PC-3 (cell line): ENCODE results near the gene NFXL1. TPM values are rescaled to one million over a fixed set of nuclear protein-coding genes. Genes with fewer than 3 reads are reported as not detected.

Experiments used
- ATAC-seq: fragments of 200-7000 bp; cut with Tn5 transposase; 2 replicates; pipeline ENCODE4 v1.9.1; 2020; ENCODE audit warnings: mild to moderate bottlenecking, moderate library complexity
- BruUV-seq: library from RNA; stranded (reverse); fragments of 400-500 nt; replicated peaks from 2 replicates; lab custom pipeline; 2021; lab: Mats Ljungman, UMichigan
- CTCF ChIA-PET: fragments of 300-600 bp; sonication (Branson Sonifier 250); formaldehyde crosslinking; loops from one replicate; lab custom pipeline; 2022; ENCODE audit warnings: antibody characterized with exemption; lab: Charles Lee
- POLR2A ChIA-PET: fragments of 300-600 bp; sonication (Branson Sonifier 250); formaldehyde crosslinking; loops from one replicate; lab custom pipeline; 2022; ENCODE audit warnings: antibody characterized with exemption; ENCODE audit not compliant: unreplicated experiment; lab: Charles Lee
- DNase-seq: peaks from one replicate; pipeline ENCODE4 v3.0.0-alpha.2; 2015
- H2AFZ ChIP-seq: fragments of 300-600 bp; sonication (generic); 2 replicates; pipeline ENCODE4 v1.6.0; 2016; ENCODE audit warnings: antibody characterized with exemption, low read length
- H3F3A ChIP-seq: fragments of 300-600 bp; sonication (generic); one replicate; pipeline ENCODE4 v1.6.0; 2017; ENCODE audit warnings: antibody characterized with exemption, low read length, control low read depth, mild to moderate bottlenecking; ENCODE audit not compliant: unreplicated experiment
- H3K27ac ChIP-seq: fragments of 300-600 bp; sonication (generic); 2 replicates; pipeline ENCODE4 v1.5.1; 2016; ENCODE audit warnings: mild to moderate bottlenecking, low read length
- H3K27me3 ChIP-seq: fragments of 300-600 bp; sonication (generic); 2 replicates; pipeline ENCODE4 v1.6.1; 2016; ENCODE audit warnings: low read length, mixed read lengths
- H3K36me3 ChIP-seq: fragments of 300-600 bp; sonication (generic); 2 replicates; pipeline ENCODE4 v1.6.1; 2016; ENCODE audit warnings: low read depth, mixed run types, low read length, mixed read lengths
- H3K4me1 ChIP-seq: fragments of 300-600 bp; sonication (generic); 2 replicates; pipeline ENCODE4 v1.5.1; 2016; ENCODE audit warnings: low read length; ENCODE audit not compliant: insufficient read depth
- H3K4me2 ChIP-seq: fragments of 300-600 bp; sonication (generic); 2 replicates; pipeline ENCODE4 v1.6.0; 2016; ENCODE audit warnings: low read length
- H3K4me3 ChIP-seq: fragments of 300-600 bp; sonication (generic); 2 replicates; pipeline ENCODE4 v1.5.1; 2016; ENCODE audit warnings: mild to moderate bottlenecking, low read length, mixed read lengths
- H3K79me2 ChIP-seq: fragments of 300-600 bp; sonication (generic); 2 replicates; pipeline ENCODE4 v1.6.1; 2017; ENCODE audit warnings: low read length, mixed read lengths
- H3K9ac ChIP-seq: fragments of 300-600 bp; sonication (generic); 2 replicates; pipeline ENCODE4 v1.6.0; 2016; ENCODE audit warnings: mild to moderate bottlenecking, low read length
- H3K9me2 ChIP-seq: fragments of 300-600 bp; sonication (generic); replicated peaks from 2 replicates; pipeline ENCODE4 v1.6.1; 2016; ENCODE audit warnings: mixed run types, low read length, mixed read lengths
- H3K9me3 ChIP-seq: fragments of 300-600 bp; sonication (generic); 2 replicates; pipeline ENCODE4 v1.6.1; 2016; ENCODE audit warnings: low read length, mixed read lengths
- H4K20me1 ChIP-seq: fragments of 300-600 bp; sonication (generic); 2 replicates; pipeline ENCODE4 v1.6.1; 2016; ENCODE audit warnings: low read length, mixed read lengths
- CTCF ChIP-seq: fragments of 300-600 bp; sonication (generic); conservative IDR thresholded peaks from 2 replicates; pipeline ENCODE4 v1.5.1; 2017; ENCODE audit warnings: antibody characterized with exemption, low read depth, mild to moderate bottlenecking, low read length
- EZH2 ChIP-seq: fragments of 300-600 bp; sonication (generic); IDR thresholded peaks from one replicate; pipeline ENCODE4 v1.6.1; 2017; ENCODE audit warnings: antibody characterized with exemption, mild to moderate bottlenecking, low read length; ENCODE audit not compliant: unreplicated experiment
- EZH2phosphoT487 ChIP-seq: fragments of 300-600 bp; sonication (generic); IDR thresholded peaks from 2 replicates; pipeline ENCODE4 v1.6.1; 2018; ENCODE audit warnings: mild to moderate bottlenecking, antibody characterized with exemption, low read length, borderline replicate concordance
- intact Hi-C: fragments of 100-400 bp; cut with micrococcal nuclease; formaldehyde crosslinking; loops from 2 replicates; pipeline ENCODE4 v1.9.0; 2023
- total RNA-seq: library from RNA; depleted of rRNA; stranded (reverse); fragments of >200 nt; gene quantifications from 2 replicates; pipeline ENCODE4 v1.2.3, GENCODE V29; 2014

NFXL1 gene
- total RNA-seq, 1 experiment from 2014 or later, result 14.7 TPM

- BruUV-seq, result no TSS peak
- H3K4me3 ChIP-seq, result peak overlapping the region; percentile 87
- DNase-seq (peak; percentile 50), ATAC-seq (peak; percentile 77)
- TF ChIP-seq CTCF (0 out of 2 replicates have a peak, but pooled peaks have one; percentile 9), EZH2phosphoT487 (no peak)
- intact Hi-C loops, result loop anchor here (5.0 kb wide), 2 partner anchors 150 to 250 kb away; no protein-coding TSS in a partner anchor
- H3K9me3 ChIP-seq, result no peaks in the 10 kb centered on the region
- peak overlapping the region; percentile 97 for H2AFZ ChIP-seq
- no peaks in the 10 kb centered on the region for H3K9me2 ChIP-seq
- H3F3A ChIP-seq, result no peaks in the 10 kb centered on the region
- H4K20me1 ChIP-seq, result no peaks in the 10 kb centered on the region
- H3K27me3 ChIP-seq, result no peaks in the 10 kb centered on the region
- no peaks in the 10 kb centered on the region; the same call in 1 of the 2 replicates for H3K36me3 ChIP-seq
- peak overlapping the region; percentile 99 for H3K4me2 ChIP-seq
- no peaks in the 10 kb centered on the region for H3K79me2 ChIP-seq
- H3K9ac ChIP-seq, result 0 out of 2 replicates have a peak overlapping the region, but pooled peaks have one; percentile 13
- ChIA-PET CTCF (interaction anchor here (0.5 to 1.3 kb wide), 7 partner anchors 95 to 327 kb away, joined by 3 to 19 read pairs (median 5); no protein-coding TSS in a partner anchor), POLR2A (interaction anchor here (0.5 kb wide), 1 partner anchor 26 kb away, joined by 3 read pairs; no protein-coding TSS in a partner anchor)
- 0 out of 2 replicates have a peak, but pooled peaks cover 5% of the 10 kb centered on the region for H3K4me1 ChIP-seq
- no peak overlapping the region for H3K27ac ChIP-seq
Observed at GRCh38 chr4:47837094-47837907, 77.1 kb downstream of the NFXL1 start.

- H2AFZ ChIP-seq, result peak overlapping the region; percentile 97
- H3K4me2 ChIP-seq, result peak overlapping the region; percentile 99
- peak overlapping the region; percentile 87 for H3K4me3 ChIP-seq
- no peak overlapping the region for H3K27ac ChIP-seq
- no peaks in the 10 kb centered on the region; the same call in 1 of the 2 replicates for H3K36me3 ChIP-seq
- TF ChIP-seq CTCF, result peak; percentile 67
- no peak for TF ChIP-seq EZH2phosphoT487
- TF ChIP-seq EZH2, result no peak
- no peaks in the 10 kb centered on the region for H3K27me3 ChIP-seq
- H3K4me1 ChIP-seq, result 0 out of 2 replicates have a peak, but pooled peaks cover 5% of the 10 kb centered on the region
- ChIA-PET CTCF (interaction anchor here (0.5 to 1.3 kb wide), 11 partner anchors 73 to 454 kb away, joined by 3 to 19 read pairs (median 4); no protein-coding TSS in a partner anchor), POLR2A (no interaction called here)
- H4K20me1 ChIP-seq, result no peaks in the 10 kb centered on the region
- intact Hi-C loops, result loop anchor here (1.0 to 5.0 kb wide), 4 partner anchors 131 to 251 kb away; no protein-coding TSS in a partner anchor
- no TSS peak for BruUV-seq
- no peaks in the 10 kb centered on the region for H3K79me2 ChIP-seq
- H3K9me2 ChIP-seq, result no peaks in the 10 kb centered on the region
- H3K9ac ChIP-seq, result 0 out of 2 replicates have a peak overlapping the region, but pooled peaks have one; percentile 13
- H3K9me3 ChIP-seq, result no peaks in the 10 kb centered on the region
- no peaks in the 10 kb centered on the region for H3F3A ChIP-seq
- ATAC-seq (peak; percentile 89), DNase-seq (peak; percentile 83)
Observed at GRCh38 chr4:47836641-47837093, 77.7 kb downstream of the NFXL1 start.
